HUES64 (cell line): ENCODE results near the gene MPIG6B.

ENCODE experiments used
- H3K27ac ChIP-seq: 2 replicates; pipeline ENCODE4 v1.7.0; 2013; ENCODE audit warnings: low read depth, low read length, inconsistent platforms
- H3K27me3 ChIP-seq: 2 replicates; pipeline ENCODE4 v1.6.1; 2013; ENCODE audit warnings: mild to moderate bottlenecking, low read length; ENCODE audit not compliant: insufficient read depth
- H3K36me3 ChIP-seq: 2 replicates; pipeline ENCODE4 v1.6.1; 2013; ENCODE audit warnings: mild to moderate bottlenecking, low read length; ENCODE audit not compliant: insufficient read depth
- H3K4me1 ChIP-seq: 2 replicates; pipeline ENCODE4 v1.6.1; 2013; ENCODE audit warnings: mild to moderate bottlenecking, low read length, moderate library complexity; ENCODE audit not compliant: insufficient read depth
- H3K4me3 ChIP-seq: 2 replicates; pipeline ENCODE4 v1.5.1; 2013; ENCODE audit warnings: mild to moderate bottlenecking, low read length, moderate library complexity
- H3K9ac ChIP-seq: 2 replicates; pipeline ENCODE4 v1.6.1; 2013; ENCODE audit warnings: mild to moderate bottlenecking, low read depth, low read length
- H3K9me3 ChIP-seq: 2 replicates; pipeline ENCODE4 v1.6.1; 2013; ENCODE audit warnings: low read depth, low read length; ENCODE audit not compliant: insufficient read depth
- WGBS: fragments of 150-250, 120-280 bp; methylation state at CpG from one replicate; pipeline ENCODE4 v1.1.7; 2013; ENCODE audit warnings: missing lambda C conversion rate; 5-methylcytosine and 5-hydroxymethylcytosine counted together

The MPIG6B gene

GRCh38 chr6:31763619-31763940, 40.4 kb downstream of the MPIG6B start:
- Histone ChIP-seq H3K27ac (no peak overlapping the region), H3K9ac (0 out of 2 replicates have a peak overlapping the region, but pooled peaks have one; percentile 1), H3K4me3 (no peak overlapping the region), H3K4me1 (peaks cover 8% of the 10 kb centered on the region; the same call in 1 of the 2 replicates), H3K9me3 (no peaks in the 10 kb centered on the region), H3K36me3 (peaks cover 33% of the 10 kb centered on the region; the same call in 1 of the 2 replicates), H3K27me3 (no peaks in the 10 kb centered on the region)
- 38% methylated on average over 1 of the region's 1 CpG for WGBS

DNA sequence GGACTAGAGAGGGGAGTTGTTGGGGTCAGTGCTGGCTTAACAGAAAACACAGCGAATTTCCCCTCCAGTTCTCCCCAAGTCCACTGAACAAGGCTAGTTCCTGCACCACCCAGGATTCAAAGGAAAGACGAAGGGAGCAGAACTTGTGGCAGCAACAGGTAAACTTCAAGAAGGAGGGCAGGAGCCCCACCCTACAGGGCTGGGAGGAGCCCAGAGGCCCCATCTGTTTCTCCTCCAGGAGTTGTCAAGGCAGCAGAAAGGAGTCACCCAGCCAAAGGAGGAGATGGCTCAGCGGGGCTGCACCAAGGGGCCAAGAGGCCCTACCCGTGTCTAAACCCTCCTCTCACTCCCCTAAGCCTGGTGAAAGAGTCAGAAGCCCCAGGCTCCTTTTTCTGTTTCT, 41.0 kb downstream of the MPIG6B start:
- WGBS, result 84% methylated on average over 4 of the region's 4 CpGs
- Histone ChIP-seq H3K27ac (no peak overlapping the region), H3K4me3 (no peak overlapping the region), H3K36me3 (peaks cover 31% of the 10 kb centered on the region; the same call in 1 of the 2 replicates), H3K4me1 (peaks cover 8% of the 10 kb centered on the region; the same call in 1 of the 2 replicates), H3K27me3 (no peaks in the 10 kb centered on the region), H3K9me3 (no peaks in the 10 kb centered on the region), H3K9ac (no peak overlapping the region)

GRCh38 chr6:31765559-31765909, 42.4 kb downstream of the MPIG6B start:
- Histone ChIP-seq H3K4me1 (peaks cover 8% of the 10 kb centered on the region; the same call in 1 of the 2 replicates), H3K27me3 (no peaks in the 10 kb centered on the region), H3K4me3 (no peak overlapping the region), H3K27ac (no peak overlapping the region), H3K9me3 (no peaks in the 10 kb centered on the region), H3K36me3 (peaks cover 18% of the 10 kb centered on the region; the same call in 1 of the 2 replicates), H3K9ac (0 out of 2 replicates have a peak overlapping the region, but pooled peaks have one; percentile 13)
- 95% methylated on average over 9 of the region's 9 CpGs for WGBS

DNA sequence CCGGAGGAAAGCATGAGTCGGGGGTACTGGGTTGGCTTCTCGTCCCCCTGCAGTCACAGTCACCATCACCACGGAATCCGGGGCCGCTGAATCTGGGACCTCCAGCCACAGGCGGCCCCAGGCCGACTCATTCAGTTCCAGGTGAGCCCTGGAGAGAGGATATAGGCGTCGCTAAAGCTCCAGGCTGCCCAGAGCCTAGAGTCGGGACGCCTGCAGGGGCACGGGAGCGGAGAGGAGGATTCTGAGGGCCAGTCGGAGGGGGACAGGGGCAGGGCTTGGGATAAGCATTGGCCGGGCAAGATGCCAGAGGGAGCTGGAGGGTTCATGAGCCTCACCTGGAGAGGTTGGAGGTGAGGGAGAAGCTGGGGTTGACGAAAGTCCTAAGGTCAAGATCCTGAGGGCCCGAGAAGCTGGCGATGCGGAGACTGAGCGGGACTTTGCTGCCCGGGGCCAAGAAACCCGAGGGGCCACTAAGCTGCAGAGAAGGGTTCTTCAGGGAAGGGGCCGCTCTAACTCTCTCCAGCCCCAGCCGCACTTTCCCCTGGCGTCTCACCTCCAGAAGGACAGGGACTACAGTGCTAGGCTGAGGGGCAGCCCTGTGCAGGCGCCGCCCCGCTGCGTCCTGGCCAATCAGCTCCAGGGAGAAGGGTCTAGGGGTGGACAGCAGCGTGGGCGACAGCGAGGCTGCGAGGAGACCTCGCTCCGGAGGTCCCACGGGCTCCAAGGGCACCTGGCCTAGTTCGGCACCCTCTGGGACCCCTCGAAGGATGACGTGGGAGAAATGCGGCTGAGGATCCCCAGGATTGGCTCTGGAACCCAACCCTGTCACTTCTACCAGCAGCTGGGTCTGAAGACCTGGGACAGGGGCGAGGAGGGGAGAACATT, 43.0 kb downstream of the MPIG6B start:
- no peaks in the 10 kb centered on the region for H3K9me3 ChIP-seq
- no peak overlapping the region for H3K27ac ChIP-seq
- peaks cover 13% of the 10 kb centered on the region; the same call in 1 of the 2 replicates for H3K36me3 ChIP-seq
- no peaks in the 10 kb centered on the region for H3K27me3 ChIP-seq
- peak overlapping the region; percentile 49 for H3K4me3 ChIP-seq
- peaks cover 8% of the 10 kb centered on the region; the same call in 1 of the 2 replicates for H3K4me1 ChIP-seq
- WGBS, result 44% methylated on average over 42 of the region's 42 CpGs
- H3K9ac ChIP-seq, result 0 out of 2 replicates have a peak overlapping the region, but pooled peaks have one; percentile 34

DNA sequence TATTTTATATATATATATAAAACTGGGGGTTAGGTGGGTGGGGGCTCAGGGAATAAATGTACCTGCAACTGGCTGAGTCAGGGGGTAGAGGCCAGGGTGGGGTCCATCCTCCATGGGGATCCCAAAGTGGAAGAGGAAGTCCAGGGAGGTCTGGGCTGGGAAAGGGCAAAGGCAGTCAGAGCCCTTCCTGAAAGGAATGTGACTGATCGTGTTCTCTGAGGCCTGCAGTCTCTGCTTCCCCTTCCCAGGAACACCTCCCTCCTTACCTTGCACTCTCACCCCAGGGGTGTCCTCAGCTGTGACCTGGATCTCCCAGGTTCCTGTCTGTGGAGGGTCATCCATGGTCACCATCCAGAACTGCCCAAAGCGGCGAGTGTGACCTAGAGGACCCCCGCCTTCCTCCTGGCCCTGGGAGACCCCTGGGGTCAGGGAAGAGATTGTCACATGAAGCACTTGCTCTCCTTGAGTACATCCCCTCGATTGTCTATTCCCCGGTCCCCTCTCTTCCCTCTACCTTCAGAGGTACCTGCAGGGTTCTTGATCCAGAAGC, 44.0 kb downstream of the MPIG6B start:
- Histone ChIP-seq H3K9me3 (no peaks in the 10 kb centered on the region), H3K27ac (no peak overlapping the region), H3K36me3 (peaks cover 6% of the 10 kb centered on the region; the same call in 1 of the 2 replicates), H3K4me3 (no peak overlapping the region), H3K27me3 (no peaks in the 10 kb centered on the region), H3K9ac (no peak overlapping the region), H3K4me1 (peaks cover 8% of the 10 kb centered on the region; the same call in 1 of the 2 replicates)
- 86% methylated on average over 6 of the region's 6 CpGs for WGBS

GRCh38 chr6:31768363-31769257, 45.4 kb downstream of the MPIG6B start:
- no peaks in the 10 kb centered on the region for H3K9me3 ChIP-seq
- WGBS, result 93% methylated on average over 18 of the region's 18 CpGs
- no peak overlapping the region for H3K9ac ChIP-seq
- H3K4me1 ChIP-seq, result peaks cover 4% of the 10 kb centered on the region; the same call in 1 of the 2 replicates
- H3K27me3 ChIP-seq, result no peaks in the 10 kb centered on the region
- H3K36me3 ChIP-seq, result no peaks in the 10 kb centered on the region
- no peak overlapping the region for H3K4me3 ChIP-seq
- H3K27ac ChIP-seq, result no peak overlapping the region

DNA sequence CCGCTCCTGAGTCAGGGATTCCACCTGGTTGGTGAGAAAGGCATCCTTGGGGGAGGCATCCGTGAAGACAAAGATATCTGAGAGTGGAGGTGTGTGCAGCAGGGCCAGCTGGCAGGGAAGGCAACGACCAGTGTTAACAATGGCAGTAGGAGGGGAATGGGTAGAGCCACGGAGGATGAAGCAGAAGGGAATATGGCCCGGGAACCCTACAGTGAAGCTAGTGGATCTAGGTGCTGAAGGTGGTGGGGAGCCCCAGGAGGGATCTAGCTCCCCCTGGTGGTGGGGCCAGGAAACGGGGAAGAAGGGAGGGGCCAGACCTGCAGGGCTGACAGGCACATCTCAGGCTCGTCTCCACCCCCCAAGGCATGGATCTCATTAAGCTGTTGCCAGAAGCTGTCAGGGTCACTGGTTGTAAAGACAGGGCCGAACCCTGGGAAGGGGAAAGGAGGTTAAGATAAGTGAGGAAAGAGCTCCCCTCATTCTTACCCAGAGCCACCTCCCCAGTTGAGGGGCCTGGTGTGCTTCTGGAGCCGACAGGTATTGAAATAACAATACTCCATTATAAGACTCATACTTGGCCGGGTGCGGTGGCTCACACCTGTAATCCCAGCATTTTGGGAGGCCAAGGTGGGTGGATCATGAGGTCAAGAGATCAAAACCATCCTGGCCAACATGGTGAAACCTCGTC, 46.7 kb downstream of the MPIG6B start:
- WGBS, result 79% methylated on average over 11 of the region's 12 CpGs
- no peak overlapping the region for H3K9ac ChIP-seq
- no peak overlapping the region for H3K4me3 ChIP-seq
- no peaks in the 10 kb centered on the region for H3K27me3 ChIP-seq
- H3K4me1 ChIP-seq, result peaks cover 4% of the 10 kb centered on the region; the same call in 1 of the 2 replicates
- H3K36me3 ChIP-seq, result no peaks in the 10 kb centered on the region
- no peak overlapping the region for H3K27ac ChIP-seq
- no peaks in the 10 kb centered on the region for H3K9me3 ChIP-seq

GRCh38 chr6:31770860-31771259, 47.7 kb downstream of the MPIG6B start:
- 94% methylated on average over 2 of the region's 2 CpGs for WGBS
- H3K4me1 ChIP-seq, result peaks cover 4% of the 10 kb centered on the region; the same call in 1 of the 2 replicates
- H3K9me3 ChIP-seq, result no peaks in the 10 kb centered on the region
- no peak overlapping the region for H3K9ac ChIP-seq
- H3K4me3 ChIP-seq, result no peak overlapping the region
- H3K27ac ChIP-seq, result no peak overlapping the region
- no peaks in the 10 kb centered on the region for H3K36me3 ChIP-seq
- H3K27me3 ChIP-seq, result no peaks in the 10 kb centered on the region

- WGBS, result 94% methylated on average over 4 of the region's 4 CpGs
- H3K4me1 ChIP-seq, result no peaks in the 10 kb centered on the region
- H3K27me3 ChIP-seq, result no peaks in the 10 kb centered on the region
- H3K27ac ChIP-seq, result no peak overlapping the region
- H3K4me3 ChIP-seq, result no peak overlapping the region
- H3K36me3 ChIP-seq, result no peaks in the 10 kb centered on the region
- no peaks in the 10 kb centered on the region for H3K9me3 ChIP-seq
- H3K9ac ChIP-seq, result no peak overlapping the region
These were observed 48.8 kb downstream of the MPIG6B start for GRCh38 chr6:31771992-31772358.

GRCh38 chr6:31775184-31775583, 52.0 kb downstream of the MPIG6B start:
- Histone ChIP-seq H3K4me3 (no peak overlapping the region), H3K27me3 (no peaks in the 10 kb centered on the region), H3K9ac (no peak overlapping the region), H3K36me3 (peaks cover 23% of the 10 kb centered on the region), H3K9me3 (no peaks in the 10 kb centered on the region), H3K4me1 (no peaks in the 10 kb centered on the region), H3K27ac (no peak overlapping the region)
- WGBS, result 82% methylated on average over 4 of the region's 4 CpGs
